Liver (tissue), 9 donors: ENCODE data around the gene GHRL. TPM values are rescaled to one million over a fixed set of nuclear protein-coding genes. Genes with fewer than 3 reads are reported as not detected.

Experiments used
- DNase-seq: peaks from one replicate; pipeline ENCODE4 v3.0.0-alpha.2; 2017; ENCODE audit warnings: low spot score
- H3K27ac ChIP-seq, 2 donors: one replicate each; pipeline ENCODE4 v1.7.0; 2013; ENCODE audit warnings: inconsistent platforms in 2 of 2, low read length in 2 of 2, control low read depth in 1 of 2, low read depth in 1 of 2, mild to moderate bottlenecking in 1 of 2
- H3K27me3 ChIP-seq, 4 donors: one replicate each; pipeline versions ENCODE4 v1.6.1 to v1.7.0; 2013; ENCODE audit warnings: low read length in 3 of 4, inconsistent platforms in 1 of 4, mild to moderate bottlenecking in 1 of 4, moderate library complexity in 1 of 4; ENCODE audit not compliant: control insufficient read depth in 4 of 4, insufficient read depth in 4 of 4
- H3K36me3 ChIP-seq, 4 donors: one replicate each; pipeline versions ENCODE4 v1.6.1 to v1.7.0; 2013; ENCODE audit warnings: low read length in 3 of 4, mild to moderate bottlenecking in 3 of 4, low read depth in 1 of 4, moderate library complexity in 1 of 4; ENCODE audit not compliant: control insufficient read depth in 4 of 4, insufficient read depth in 3 of 4
- H3K4me1 ChIP-seq, 4 donors: one replicate each; pipeline versions ENCODE4 v1.6.1 to v1.7.0; 2013; ENCODE audit warnings: low read length in 3 of 4, mild to moderate bottlenecking in 3 of 4, moderate library complexity in 1 of 4; ENCODE audit not compliant: control insufficient read depth in 4 of 4, insufficient read depth in 4 of 4
- H3K4me3 ChIP-seq, 3 donors: one replicate each; pipeline versions ENCODE4 v1.6.1 to v1.7.0; 2013; ENCODE audit warnings: low read length in 3 of 3, control low read depth in 1 of 3, low read depth in 1 of 3, mild to moderate bottlenecking in 1 of 3
- H3K9ac ChIP-seq, 2 donors: one replicate each; pipeline ENCODE4 v1.7.0; 2013; ENCODE audit warnings: low read length in 2 of 2, mild to moderate bottlenecking in 2 of 2, moderate library complexity in 2 of 2, control low read depth in 1 of 2, low read depth in 1 of 2
- H3K9me3 ChIP-seq, 4 donors: one replicate each; pipeline versions ENCODE4 v1.6.1 to v1.7.0; 2013; ENCODE audit warnings: low read length in 3 of 4; ENCODE audit not compliant: control insufficient read depth in 4 of 4
- CTCF ChIP-seq: fragments of 150-350 bp; IDR thresholded peaks from 2 replicates; pipeline ENCODE4 v1.5.1; 2017; ENCODE audit warnings: improper control_type of control experiment, low read depth, low read length; ENCODE audit not compliant: missing input control
- EGR1 ChIP-seq, 2 donors: IDR thresholded peaks; 2 replicates each; pipeline ENCODE4 v1.6.1; 2016 to 2018; ENCODE audit warnings: antibody characterized with exemption in 2 of 2, low read depth in 2 of 2
- FOXA1 ChIP-seq: IDR thresholded peaks from 2 replicates; pipeline ENCODE4 v1.6.1; 2016; ENCODE audit warnings: antibody characterized with exemption
- FOXA2 ChIP-seq: IDR thresholded peaks from 2 replicates; pipeline ENCODE4 v1.6.1; 2016; ENCODE audit warnings: antibody characterized with exemption
- GABPA ChIP-seq, 2 donors: IDR thresholded peaks in 1 of 2; conservative IDR thresholded peaks in 1 of 2; 2 replicates each; pipeline ENCODE4 v1.6.1; 2016; ENCODE audit warnings: antibody characterized with exemption in 2 of 2, mild to moderate bottlenecking in 1 of 2, moderate library complexity in 1 of 2
- HNF4A ChIP-seq, 2 donors: conservative IDR thresholded peaks; 2 replicates each; pipeline ENCODE4 v1.6.1; 2016; ENCODE audit warnings: antibody characterized with exemption in 2 of 2, mild to moderate bottlenecking in 2 of 2
- JUND ChIP-seq, 2 donors: IDR thresholded peaks; 2 replicates each; pipeline ENCODE4 v1.6.1; 2016; ENCODE audit warnings: antibody characterized with exemption in 2 of 2
- MAX ChIP-seq: IDR thresholded peaks from 2 replicates; pipeline ENCODE4 v1.6.1; 2016; ENCODE audit warnings: antibody characterized with exemption
- NR2F2 ChIP-seq: IDR thresholded peaks from 2 replicates; pipeline ENCODE4 v1.6.1; 2016; ENCODE audit warnings: antibody characterized with exemption
- RAD21 ChIP-seq, 2 donors: IDR thresholded peaks; 2 replicates each; pipeline ENCODE4 v1.6.1; 2016; ENCODE audit warnings: antibody characterized with exemption in 2 of 2, mild to moderate bottlenecking in 2 of 2
- REST ChIP-seq: IDR thresholded peaks from 2 replicates; pipeline ENCODE4 v1.6.1; 2016; ENCODE audit warnings: antibody characterized with exemption, mild to moderate bottlenecking
- RXRA ChIP-seq, 2 donors: IDR thresholded peaks; 2 replicates each; pipeline ENCODE4 v1.6.1; 2017 to 2018; ENCODE audit warnings: antibody characterized with exemption in 2 of 2, mild to moderate bottlenecking in 1 of 2
- SP1 ChIP-seq: IDR thresholded peaks from 2 replicates; pipeline ENCODE4 v1.6.1; 2018; ENCODE audit warnings: antibody characterized with exemption, mild to moderate bottlenecking
- TAF1 ChIP-seq: conservative IDR thresholded peaks from 2 replicates; pipeline ENCODE4 v1.6.1; 2016; ENCODE audit warnings: antibody characterized with exemption, mild to moderate bottlenecking
- ZBTB33 ChIP-seq: IDR thresholded peaks from 2 replicates; pipeline ENCODE4 v1.6.1; 2016; ENCODE audit warnings: antibody characterized with exemption
- WGBS: extraction: QIAGEN DNeasy Blood & Tissue Kit; methylation state at CpG from one replicate; pipeline ENCODE4 v1.1.7; 2013; 5-methylcytosine and 5-hydroxymethylcytosine counted together
- polyA plus RNA-seq, 2 donors: library from polyadenylated mRNA; stranded (reverse) in 1 of 2; unstranded in 1 of 2; fragments of 200-250 nt in 1 of 2; fragments of >200 nt in 1 of 2; fragmentation: Nextera tagmentation in 1 of 2; extraction: Ambion mirVana in 1 of 2; gene quantifications; one replicate each; pipeline versions ENCODE4 v1.2.1 to v1.2.3, GENCODE V29; 2013 to 2015
- total RNA-seq, 2 donors: library from RNA; depleted of rRNA; stranded (reverse); fragments of >200 nt; gene quantifications; one replicate each; pipeline ENCODE4 v1.2.3, GENCODE V29; 2014
- donor health status: healthy.
- donor health status: healthy.
- donor health status: healthy.
- donor health status: healthy.
- donor health status: healthy.

GHRL gene
- total and polyA plus RNA-seq, 4 donors, result 0.08 to 1.3 (median 0.27) TPM

GRCh38 chr3:10274601-10275000 is 18.1 kb downstream of the GHRL start (continued):
- no peak for TF ChIP-seq REST
- no peak for TF ChIP-seq TAF1

- no peak overlapping the region for H3K27ac ChIP-seq
- peaks cover 2 to 21% (median 16%) of the 10 kb centered on the region in 4 donors for H3K4me1 ChIP-seq
- no peak overlapping the region for H3K9ac ChIP-seq
- TF ChIP-seq RXRA (IDR thresholded peaks at IDR 0.05) (no peak), FOXA2 (no peak), GABPA (IDR thresholded peaks at IDR 0.05 in 1 of 2, conservative IDR thresholded peaks at IDR 0.05 in 1 of 2) (no peak), ZBTB33 (no peak), REST (no peak), SP1 (no peak), FOXA1 (no peak), JUND (IDR thresholded peaks at IDR 0.05) (no peak), HNF4A (conservative IDR thresholded peaks at IDR 0.05) (no peak), TAF1 (no peak)
- no peak overlapping the region for H3K4me3 ChIP-seq
- no peaks in the 10 kb centered on the region for H3K9me3 ChIP-seq
- H3K36me3 ChIP-seq, result peaks cover 9 to 39% (median 23%) of the 10 kb centered on the region in 4 donors
- no peak for DNase-seq
- 5% methylated on average over 1 of the region's 1 CpG for WGBS
- no peaks in the 10 kb centered on the region for H3K27me3 ChIP-seq
Measured at GRCh38 chr3:10273702-10274305, 18.9 kb downstream of the GHRL start.

- Histone ChIP-seq H3K9me3 (no peaks in the 10 kb centered on the region), H3K27me3 (no peaks in the 10 kb centered on the region), H3K4me1 (peaks cover 2 to 21% (median 16%) of the 10 kb centered on the region in 4 donors), H3K4me3 (no peak overlapping the region), H3K9ac (no peak overlapping the region), H3K27ac (peak overlapping the region in 1 of 2 donors; percentile 7), H3K36me3 (peaks cover 8 to 31% (median 19%) of the 10 kb centered on the region in 4 donors)
- no peak for TF ChIP-seq HNF4A (conservative IDR thresholded peaks at IDR 0.05)
- TF ChIP-seq MAX, result no peak
- no peak for TF ChIP-seq FOXA2
- no peak for TF ChIP-seq NR2F2
- no peak for TF ChIP-seq EGR1 (IDR thresholded peaks at IDR 0.05; ENCODE audit: low read depth in 2 of 2)
- no peak for TF ChIP-seq CTCF
- TF ChIP-seq ZBTB33, result no peak
- no peak for TF ChIP-seq FOXA1
- no peak for TF ChIP-seq RAD21 (IDR thresholded peaks at IDR 0.05)
- TF ChIP-seq GABPA (IDR thresholded peaks at IDR 0.05 in 1 of 2, conservative IDR thresholded peaks at IDR 0.05 in 1 of 2), result no peak
- TF ChIP-seq TAF1, result no peak
- no peak for DNase-seq
- 93% methylated on average over 2 of the region's 2 CpGs for WGBS
Measured at GRCh38 chr3:10272977-10273376, 19.8 kb downstream of the GHRL start.
